ENCODE measurements around the gene AGBL3.

- TF ChIP-seq POLR2AphosphoS5 (IDR thresholded peaks at IDR 0.05) (no peak), CTCF (IDR thresholded peaks at IDR 0.05) (no peak), POLR2A (IDR thresholded peaks at IDR 0.05) (no peak)
Observed at GRCh38 chr7:134993877-134994456, 7.7 kb downstream of the AGBL3 start.

All from sigmoid colon (tissue), 4 donors.